Suprapubic skin (tissue), 4 donors: ENCODE measurements around the gene YEATS2. TPM values are rescaled to one million over a fixed set of nuclear protein-coding genes. Genes with fewer than 3 reads are reported as not detected.

ENCODE experiments used
- DNase-seq, 2 donors: peaks; one replicate each; pipeline ENCODE4 v3.0.0-alpha.2; 2019; ENCODE audit warnings: low spot score in 2 of 2
- H3K27ac ChIP-seq: fragments of 200-600 bp; sonication (generic); one replicate; pipeline ENCODE4 v1.5.1; 2019
- H3K27me3 ChIP-seq: fragments of 200-600 bp; sonication (generic); one replicate; pipeline ENCODE4 v1.5.1; 2019
- H3K36me3 ChIP-seq: fragments of 200-600 bp; sonication (generic); one replicate; pipeline ENCODE4 v1.5.1; 2019
- H3K4me1 ChIP-seq: fragments of 200-600 bp; sonication (generic); one replicate; pipeline ENCODE4 v1.5.1; 2019
- H3K4me3 ChIP-seq: fragments of 200-600 bp; sonication (generic); one replicate; pipeline ENCODE4 v1.5.1; 2019; ENCODE audit warnings: mild to moderate bottlenecking
- H3K9me3 ChIP-seq: fragments of 200-600 bp; sonication (generic); one replicate; pipeline ENCODE4 v1.5.1; 2019
- EP300 ChIP-seq: sonication (generic); formaldehyde crosslinking; IDR thresholded peaks from one replicate; pipeline ENCODE4 v1.6.1; 2017; ENCODE audit warnings: antibody characterized with exemption
- POLR2A ChIP-seq, 2 donors: fragments of 450-650 bp; IDR thresholded peaks; one replicate each; pipeline ENCODE4 v1.6.1; 2017; ENCODE audit warnings: antibody characterized with exemption in 2 of 2, mild to moderate bottlenecking in 2 of 2, moderate library complexity in 2 of 2
- POLR2AphosphoS5 ChIP-seq, 3 donors: sonication (generic); formaldehyde crosslinking; IDR thresholded peaks; one replicate each; pipeline ENCODE4 v1.6.1; 2017; ENCODE audit warnings: antibody characterized with exemption in 3 of 3
- WGBS: methylation state at CpG from one replicate; pipeline ENCODE4 v1.1.5; 2018; 5-methylcytosine and 5-hydroxymethylcytosine counted together
- total RNA-seq, 4 donors: library from RNA; depleted of rRNA; stranded (reverse); fragments of >200 nt; gene quantifications; one replicate each; pipeline ENCODE4 v1.1.0, GENCODE V29; 2016
- TF ChIP-seq, protein P1 (sequence below), 2 donors: fragments of 200-600 bp in 1 of 2; fragments of 450-650 bp in 1 of 2; sonication (generic) in 1 of 2; IDR thresholded peaks; one replicate each; pipeline ENCODE4 v1.5.1; 2016 to 2019; ENCODE audit warnings: antibody characterized with exemption in 2 of 2, mild to moderate bottlenecking in 1 of 2, moderate library complexity in 1 of 2

The YEATS2 gene
- total RNA-seq, 4 donors from 2014 or later: 12.8 to 35.8 (median 19.7) TPM

DNA sequence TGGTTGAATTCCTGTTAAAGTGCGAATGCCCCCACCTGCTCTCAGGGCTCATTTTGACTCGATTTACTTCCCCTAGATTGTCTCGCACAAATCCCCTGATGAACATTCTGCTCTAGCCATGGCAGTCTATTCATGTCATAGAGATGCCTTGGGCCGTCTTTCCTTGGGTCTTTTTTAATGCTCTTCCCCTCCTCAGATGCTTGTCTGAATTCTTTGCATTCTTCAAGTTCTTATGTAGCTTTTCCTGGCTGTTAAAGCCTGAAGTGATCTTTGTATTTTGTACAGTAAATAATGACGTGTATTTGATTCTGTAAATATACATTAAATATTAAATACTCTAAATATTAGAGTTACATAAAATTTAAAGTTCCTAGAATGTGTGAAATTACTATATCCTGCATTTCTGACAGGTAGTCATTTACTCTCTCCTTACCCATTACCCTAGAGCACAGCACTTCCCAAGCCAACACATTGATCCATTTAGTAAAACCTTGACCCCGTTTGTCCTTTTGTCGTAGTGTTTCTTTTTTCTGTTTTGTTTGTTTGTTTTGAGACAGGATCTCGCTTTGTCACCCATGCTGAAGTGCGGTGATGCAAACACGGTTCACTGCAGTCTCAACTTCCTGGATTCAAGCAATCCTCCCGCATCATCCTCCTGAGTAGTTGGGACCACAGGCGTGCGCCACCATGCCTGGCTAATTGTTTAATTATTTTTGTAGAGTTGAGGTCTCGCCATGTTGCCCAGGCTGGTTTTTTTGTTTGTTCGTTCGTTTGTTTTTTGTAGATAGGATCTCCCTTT lies 47.9 kb downstream of the YEATS2 start:
- H3K36me3 ChIP-seq: peaks cover 40% of the 10 kb centered on the region
- H3K9me3 ChIP-seq: no peaks in the 10 kb centered on the region
- H3K4me1 ChIP-seq: no peaks in the 10 kb centered on the region
- TF ChIP-seq POLR2AphosphoS5 (IDR thresholded peaks at IDR 0.05): no peak
- no peak for TF ChIP-seq EP300
- TF ChIP-seq POLR2A (IDR thresholded peaks at IDR 0.05): no peak
- TF ChIP-seq, protein P1, sequence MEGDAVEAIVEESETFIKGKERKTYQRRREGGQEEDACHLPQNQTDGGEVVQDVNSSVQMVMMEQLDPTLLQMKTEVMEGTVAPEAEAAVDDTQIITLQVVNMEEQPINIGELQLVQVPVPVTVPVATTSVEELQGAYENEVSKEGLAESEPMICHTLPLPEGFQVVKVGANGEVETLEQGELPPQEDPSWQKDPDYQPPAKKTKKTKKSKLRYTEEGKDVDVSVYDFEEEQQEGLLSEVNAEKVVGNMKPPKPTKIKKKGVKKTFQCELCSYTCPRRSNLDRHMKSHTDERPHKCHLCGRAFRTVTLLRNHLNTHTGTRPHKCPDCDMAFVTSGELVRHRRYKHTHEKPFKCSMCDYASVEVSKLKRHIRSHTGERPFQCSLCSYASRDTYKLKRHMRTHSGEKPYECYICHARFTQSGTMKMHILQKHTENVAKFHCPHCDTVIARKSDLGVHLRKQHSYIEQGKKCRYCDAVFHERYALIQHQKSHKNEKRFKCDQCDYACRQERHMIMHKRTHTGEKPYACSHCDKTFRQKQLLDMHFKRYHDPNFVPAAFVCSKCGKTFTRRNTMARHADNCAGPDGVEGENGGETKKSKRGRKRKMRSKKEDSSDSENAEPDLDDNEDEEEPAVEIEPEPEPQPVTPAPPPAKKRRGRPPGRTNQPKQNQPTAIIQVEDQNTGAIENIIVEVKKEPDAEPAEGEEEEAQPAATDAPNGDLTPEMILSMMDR (IDR thresholded peaks at IDR 0.05): no peak
- no peak overlapping the region for H3K4me3 ChIP-seq
- no peak overlapping the region for H3K27ac ChIP-seq
- DNase-seq: no peak
- 87% methylated on average over 16 of the region's 16 CpGs for WGBS
- H3K27me3 ChIP-seq: no peaks in the 10 kb centered on the region

GRCh38 chr3:183754052-183754451 lies 56.5 kb downstream of the YEATS2 start:
- no peak overlapping the region for H3K27ac ChIP-seq
- no peak overlapping the region for H3K4me3 ChIP-seq
- no peaks in the 10 kb centered on the region for H3K27me3 ChIP-seq
- no peaks in the 10 kb centered on the region for H3K4me1 ChIP-seq
- no peak for DNase-seq
- H3K9me3 ChIP-seq: no peaks in the 10 kb centered on the region
- 90% methylated on average over 5 of the region's 5 CpGs for WGBS
- peaks cover 75% of the 10 kb centered on the region for H3K36me3 ChIP-seq
- TF ChIP-seq POLR2A (IDR thresholded peaks at IDR 0.05) (no peak), POLR2AphosphoS5 (IDR thresholded peaks at IDR 0.05) (no peak), EP300 (no peak)
- TF ChIP-seq, protein P1 (IDR thresholded peaks at IDR 0.05): no peak

GRCh38 chr3:183762304-183762703 lies 64.7 kb downstream of the YEATS2 start:
- Histone ChIP-seq H3K4me3 (no peak overlapping the region), H3K36me3 (peaks cover 52% of the 10 kb centered on the region), H3K9me3 (no peaks in the 10 kb centered on the region), H3K27me3 (no peaks in the 10 kb centered on the region), H3K27ac (no peak overlapping the region), H3K4me1 (peaks cover 12% of the 10 kb centered on the region)
- WGBS: 86% methylated on average over 6 of the region's 6 CpGs
- TF ChIP-seq POLR2AphosphoS5 (IDR thresholded peaks at IDR 0.05) (no peak), EP300 (no peak), POLR2A (IDR thresholded peaks at IDR 0.05) (no peak)
- TF ChIP-seq, protein P1 (IDR thresholded peaks at IDR 0.05): no peak
- DNase-seq: no peak

DNA sequence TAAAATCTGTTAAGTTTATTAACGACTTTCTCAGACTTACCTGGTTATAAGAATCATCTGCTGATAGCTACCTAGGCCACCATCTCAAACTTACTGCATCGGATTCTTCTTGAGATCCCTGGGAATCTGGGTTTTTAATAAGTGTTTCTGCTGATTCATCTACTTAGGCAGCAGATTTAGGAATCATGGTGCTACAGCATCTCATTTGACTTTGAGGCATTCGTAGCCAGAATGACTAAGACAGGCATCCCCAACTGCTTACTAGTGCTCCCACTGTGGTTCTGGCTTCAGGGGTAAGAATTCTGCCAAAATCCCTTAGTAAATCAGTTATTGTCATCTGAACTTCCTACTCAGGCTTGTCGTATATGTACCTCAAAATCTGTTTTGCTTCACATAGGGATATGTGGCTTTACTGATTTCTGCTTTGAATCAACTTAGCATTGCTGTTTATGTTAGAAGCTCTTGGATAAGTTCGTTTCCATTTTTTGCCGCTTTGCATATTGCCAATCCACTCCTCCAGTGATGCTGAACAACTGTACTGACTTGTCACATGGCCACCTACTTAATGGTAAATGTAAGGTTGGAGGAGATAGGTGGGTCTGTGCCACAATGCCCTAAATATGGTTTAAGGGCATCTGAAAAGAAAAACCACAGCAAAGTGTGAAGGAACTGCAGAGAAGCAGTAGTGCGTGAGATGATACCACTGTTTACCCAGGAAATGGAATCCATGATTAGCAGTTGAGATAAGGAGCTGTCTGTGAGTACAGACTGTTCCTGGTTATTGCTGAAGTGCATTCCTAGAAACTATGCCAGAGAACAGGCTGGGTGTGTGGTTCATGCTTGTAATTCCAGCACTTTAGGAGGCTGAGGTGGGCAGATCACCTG lies 67.5 kb downstream of the YEATS2 start:
- Histone ChIP-seq H3K27ac (no peak overlapping the region), H3K4me1 (peaks cover 12% of the 10 kb centered on the region), H3K27me3 (no peaks in the 10 kb centered on the region), H3K36me3 (peaks cover 44% of the 10 kb centered on the region), H3K9me3 (no peaks in the 10 kb centered on the region), H3K4me3 (no peak overlapping the region)
- TF ChIP-seq, protein P1 (IDR thresholded peaks at IDR 0.05): no peak
- 70% methylated on average over 7 of the region's 7 CpGs for WGBS
- no peak for DNase-seq

- H3K27ac ChIP-seq: no peak overlapping the region
- no peak for DNase-seq
- H3K36me3 ChIP-seq: peaks cover 35% of the 10 kb centered on the region
These were observed 68.5 kb downstream of the YEATS2 start for GRCh38 chr3:183766107-183766506.

More at GRCh38 chr3:183766107-183766506, 68.5 kb downstream of the YEATS2 start:
- Histone ChIP-seq H3K4me1 (peaks cover 12% of the 10 kb centered on the region), H3K9me3 (no peaks in the 10 kb centered on the region), H3K4me3 (no peak overlapping the region), H3K27me3 (no peaks in the 10 kb centered on the region)
- TF ChIP-seq POLR2A (IDR thresholded peaks at IDR 0.05) (no peak), POLR2AphosphoS5 (IDR thresholded peaks at IDR 0.05) (no peak), EP300 (no peak)
- TF ChIP-seq, protein P1 (IDR thresholded peaks at IDR 0.05): no peak
